ENCODE measurements around the gene KCTD11. TPM values are rescaled to one million over a fixed set of nuclear protein-coding genes. Genes with fewer than 3 reads are reported as not detected.

KCTD11 gene
- total RNA-seq, 1 donor from 2014 or later: 7.9 TPM

DNA sequence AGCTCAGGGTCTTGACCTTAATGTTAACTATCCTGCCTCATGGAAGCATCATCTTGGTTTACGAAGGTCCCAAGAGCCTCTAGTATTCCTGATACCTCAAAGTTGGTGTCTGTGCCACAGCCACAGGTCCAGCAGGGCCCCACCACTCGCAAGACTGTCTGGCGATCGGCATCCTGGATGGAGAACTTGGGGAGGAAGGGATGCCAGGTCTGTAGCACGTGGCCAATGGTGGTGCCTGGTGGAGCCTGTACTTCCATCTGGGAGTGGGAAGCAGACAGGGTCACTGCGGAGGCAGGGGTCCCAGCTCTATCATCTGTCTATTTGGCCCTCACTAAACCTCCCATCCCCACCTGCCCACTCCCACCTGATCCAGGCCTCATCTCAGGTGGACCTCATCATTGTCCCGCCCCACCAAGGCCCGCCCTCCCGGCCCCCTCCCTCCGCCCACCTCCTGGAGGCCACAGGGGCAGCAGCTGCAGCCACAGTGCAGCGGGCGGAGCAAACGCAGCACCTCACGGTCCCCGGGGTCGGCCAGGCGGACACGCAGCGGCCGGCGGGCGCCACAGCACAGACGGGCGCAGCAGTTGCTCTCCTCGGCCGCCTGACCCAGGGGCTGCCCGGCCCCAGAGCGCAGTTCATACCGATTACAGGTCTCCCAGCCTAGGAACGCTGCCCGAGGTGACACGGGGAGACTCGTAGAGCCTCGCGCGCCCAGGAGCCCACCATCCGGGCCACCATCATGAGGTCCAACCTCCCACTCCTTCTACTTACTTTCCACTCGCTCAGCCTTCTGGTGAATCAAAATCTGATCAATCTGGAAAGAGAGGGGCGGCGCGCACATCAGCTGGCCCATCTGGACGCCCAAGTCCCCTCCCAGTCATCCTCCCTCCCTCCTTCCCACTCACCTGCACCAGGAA is 41.0 kb downstream of the KCTD11 start:
- no peaks in the 10 kb centered on the region for H3K27me3 Mint-ChIP-seq (ENCODE audit: low read depth)
- no peaks in the 10 kb centered on the region for H3K9me3 Mint-ChIP-seq
- H3K4me1 Mint-ChIP-seq: peaks cover 10% of the 10 kb centered on the region
- TF ChIP-seq CTCF (conservative IDR thresholded peaks at IDR 0.05): no peak
- no peak for DNase-seq (ENCODE audit: low read depth, low spot score)
- H3K4me3 Mint-ChIP-seq: peak overlapping the region; percentile 84
- H3K36me3 Mint-ChIP-seq (ENCODE audit: low read depth): no peaks in the 10 kb centered on the region
- no peak overlapping the region for H3K27ac Mint-ChIP-seq (ENCODE audit: unreplicated experiment)

GRCh38 chr17:7393613-7394451 is 41.9 kb downstream of the KCTD11 start:
- no peak for DNase-seq (ENCODE audit: low read depth, low spot score)
- no peaks in the 10 kb centered on the region for H3K27me3 Mint-ChIP-seq (ENCODE audit: low read depth)

DNA sequence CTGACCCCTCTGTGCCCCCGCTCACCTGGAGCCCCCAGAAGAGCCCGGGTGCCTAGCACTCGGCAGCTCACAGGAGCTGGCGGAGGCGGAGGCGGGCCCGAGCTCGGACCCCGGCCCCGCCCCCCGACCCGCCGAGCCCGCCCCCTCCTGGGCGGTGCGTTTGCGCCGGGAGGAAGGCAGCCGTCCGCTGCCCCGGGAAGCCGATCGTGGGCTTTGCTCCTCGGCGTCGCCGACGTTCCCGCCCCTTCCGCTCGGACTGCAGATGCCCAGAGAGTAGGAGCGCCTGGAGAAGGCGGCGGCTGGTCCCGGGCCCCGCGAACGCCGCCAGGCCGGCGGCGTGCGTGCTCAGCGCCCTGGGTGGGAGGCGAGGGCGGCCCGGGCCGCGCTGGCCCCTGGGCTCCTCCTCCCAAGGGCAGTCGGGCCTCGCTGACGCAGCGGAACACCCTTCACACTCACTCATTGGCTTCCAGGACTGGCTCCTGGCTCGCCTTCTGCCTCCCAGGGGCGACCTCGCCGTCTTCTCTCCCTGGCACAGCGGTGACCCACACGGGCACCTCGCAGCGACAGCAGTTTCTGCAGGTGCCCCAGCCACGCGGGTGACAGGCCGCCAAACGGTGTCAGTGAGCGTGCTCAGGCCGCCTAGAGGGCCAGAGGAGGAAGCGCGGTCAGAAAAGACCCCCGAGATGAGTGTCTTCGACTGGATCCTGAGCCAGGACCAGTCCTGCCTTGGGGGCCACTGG is 42.7 kb downstream of the KCTD11 start, which contains the start of gene PLSCR3:
Gene PLSCR3 (minus strand): TSS at position 74 of the 740 bp plus-strand sequence. CDS start 415 bp downstream, outside the sequence.
- Mint-ChIP-seq H3K9me3 (no peaks in the 10 kb centered on the region), H3K27me3 (ENCODE audit: low read depth) (no peaks in the 10 kb centered on the region), H3K36me3 (ENCODE audit: low read depth) (no peaks in the 10 kb centered on the region), H3K4me3 (peak within 1 kb of the TSS; percentile 88), H3K4me1 (peaks cover 17% of the 10 kb centered on the region), H3K27ac (ENCODE audit: unreplicated experiment) (peak within 1 kb of the TSS; percentile 92)
- peak; percentile 81 for DNase-seq (ENCODE audit: low read depth, low spot score)
- TF ChIP-seq CTCF (conservative IDR thresholded peaks at IDR 0.05): peak; percentile 64

More at GRCh38 chr17:7393613-7394451, 41.9 kb downstream of the KCTD11 start:
- peak overlapping the region; percentile 50 for H3K27ac Mint-ChIP-seq (ENCODE audit: unreplicated experiment)
- peak overlapping the region; percentile 88 for H3K4me3 Mint-ChIP-seq
- H3K9me3 Mint-ChIP-seq: no peaks in the 10 kb centered on the region
- peaks cover 15% of the 10 kb centered on the region for H3K4me1 Mint-ChIP-seq
- TF ChIP-seq CTCF (conservative IDR thresholded peaks at IDR 0.05): no peak
- H3K36me3 Mint-ChIP-seq (ENCODE audit: low read depth): no peaks in the 10 kb centered on the region

DNA sequence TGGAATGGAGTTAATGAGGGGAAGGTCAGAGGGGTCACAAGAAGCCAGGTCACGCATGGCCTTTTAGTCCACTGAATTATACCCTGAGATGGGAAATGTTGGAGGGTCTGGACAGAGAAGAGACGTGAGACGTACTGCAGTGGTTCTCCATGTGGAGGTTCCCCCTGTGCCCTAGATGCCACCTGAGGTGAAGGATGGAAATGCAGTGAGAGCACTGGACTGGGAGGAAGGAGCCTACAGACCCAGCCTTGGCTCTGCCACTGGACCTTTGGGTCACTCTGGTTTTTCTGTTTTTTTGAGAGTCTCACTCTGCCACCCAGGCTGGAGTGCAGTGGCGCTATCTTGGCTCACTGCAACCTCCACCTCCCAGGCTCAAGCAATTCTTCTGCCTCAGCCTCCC is 44.2 kb downstream of the KCTD11 start:
- TF ChIP-seq CTCF (conservative IDR thresholded peaks at IDR 0.05): no peak
- Mint-ChIP-seq H3K4me1 (peaks cover 20% of the 10 kb centered on the region), H3K36me3 (ENCODE audit: low read depth) (no peaks in the 10 kb centered on the region), H3K4me3 (peak overlapping the region; percentile 41), H3K27ac (ENCODE audit: unreplicated experiment) (no peak overlapping the region), H3K9me3 (no peaks in the 10 kb centered on the region), H3K27me3 (ENCODE audit: low read depth) (no peaks in the 10 kb centered on the region)
- no peak for DNase-seq (ENCODE audit: low read depth, low spot score)

GRCh38 chr17:7398612-7399011 is 46.6 kb downstream of the KCTD11 start:
- no peak for DNase-seq (ENCODE audit: low read depth, low spot score)
- Mint-ChIP-seq H3K27me3 (ENCODE audit: low read depth) (no peaks in the 10 kb centered on the region), H3K36me3 (ENCODE audit: low read depth) (peaks cover 3% of the 10 kb centered on the region), H3K4me1 (peaks cover 32% of the 10 kb centered on the region), H3K4me3 (peak overlapping the region; percentile 71), H3K9me3 (no peaks in the 10 kb centered on the region), H3K27ac (ENCODE audit: unreplicated experiment) (no peak overlapping the region)
- no peak for TF ChIP-seq CTCF (conservative IDR thresholded peaks at IDR 0.05)
